Right lobe of liver (tissue), 6 donors: ENCODE measurements around the gene TMEM132D. TPM values are rescaled to one million over a fixed set of nuclear protein-coding genes. Genes with fewer than 3 reads are reported as not detected.
A peak's percentile ranks its signal among the peaks of the same experiment; 100 is the strongest.

Experiments
- ATAC-seq, 4 donors: fragments of 200-7000 bp; cut with Tn5 transposase; one replicate each; pipeline ENCODE4 v1.9.1; 2020; ENCODE audit warnings: mild to moderate bottlenecking in 4 of 4, moderate library complexity in 4 of 4
- DNase-seq, 3 donors: peaks; one replicate each; pipeline ENCODE4 v3.0.0-alpha.2; 2020
- H3K27ac ChIP-seq, 3 donors: fragments of 200-600 bp; one replicate each; pipeline ENCODE4 v1.8.0; 2022
- H3K27me3 ChIP-seq, 2 donors: fragments of 200-600 bp; one replicate each; pipeline ENCODE4 v1.8.0; 2022
- H3K36me3 ChIP-seq, 4 donors: fragments of 200-600 bp; sonication (generic) in 1 of 4; one replicate each; pipeline versions ENCODE4 v1.5.1 to v1.8.0; 2017 to 2022; ENCODE audit warnings: control low read depth in 1 of 4
- H3K4me1 ChIP-seq, 4 donors: fragments of 200-600 bp; sonication (generic) in 1 of 4; one replicate each; pipeline versions ENCODE4 v1.5.1 to v1.8.0; 2017 to 2022; ENCODE audit warnings: control low read depth in 1 of 4
- H3K4me3 ChIP-seq, 3 donors: fragments of 200-600 bp; one replicate each; pipeline ENCODE4 v1.8.0; 2022
- H3K9me3 ChIP-seq, 4 donors: fragments of 200-600 bp; sonication (generic) in 1 of 4; one replicate each; pipeline versions ENCODE4 v1.5.1 to v1.8.0; 2017 to 2022; ENCODE audit warnings: control low read depth in 1 of 4
- POLR2A ChIP-seq: fragments of 450-650 bp; IDR thresholded peaks from one replicate; pipeline ENCODE4 v1.6.1; 2017; ENCODE audit warnings: antibody characterized with exemption, mild to moderate bottlenecking
- WGBS: methylation state at CpG from one replicate; pipeline ENCODE4 v1.1.6; 2018; ENCODE audit warnings: low coverage, low lambda C conversion rate; ENCODE audit not compliant: insufficient coverage; ENCODE audit errors: missing lambda C conversion rate; 5-methylcytosine and 5-hydroxymethylcytosine counted together
- intact Hi-C, 2 donors: fragments of 100-400 bp; cut with DNase I; formaldehyde crosslinking; loops; one replicate each; pipeline versions ENCODE4 v1.11.2 to v1.14.1; 2022
- total RNA-seq, 6 experiments: library from RNA; depleted of rRNA in 2 of 6; stranded (reverse); fragments of >200 nt in 2 of 6; fragmentation: NEBNext Ultra II Directional in 3 of 6; extraction: Animal tissue kit (Norgen Biotek cat#: 25700) in 3 of 6; gene quantifications; one replicate each; pipeline versions ENCODE4 v1.1.0 to v1.2.4, GENCODE V29; 2016 to 2023
- TF ChIP-seq, protein P1 (sequence below), 4 donors: fragments of 200-600 bp in 3 of 4; fragments of 450-650 bp in 1 of 4; IDR thresholded peaks; one replicate each; pipeline versions ENCODE4 v1.5.1 to v1.8.0; 2016 to 2022; ENCODE audit warnings: antibody characterized with exemption in 4 of 4, mild to moderate bottlenecking in 2 of 4
- donor health status: DM: no; HTN: yes; CAD: no.
- donor health status: DM: no; HTN: no; CAD: no.
- donor health status: DM: no; HTN: no; CAD: no.
- donor health status: DM: no; HTN: yes; CAD: no.
- donor health status: DM: no; HTN: yes; CAD: no.

Gene TMEM132D
- total RNA-seq, 6 experiments from 2014 or later = 0.10 to 0.35 (median 0.33) TPM; not detected in 3

- Histone ChIP-seq H3K4me3 (no peak overlapping the region), H3K4me1 (no peaks in the 10 kb centered on the region), H3K36me3 (no peaks in the 10 kb centered on the region), H3K27ac (no peak overlapping the region), H3K27me3 (no peaks in the 10 kb centered on the region), H3K9me3 (no peaks in the 10 kb centered on the region)
- DNase-seq (no peak), ATAC-seq (no peak)
- TF ChIP-seq, protein P1, sequence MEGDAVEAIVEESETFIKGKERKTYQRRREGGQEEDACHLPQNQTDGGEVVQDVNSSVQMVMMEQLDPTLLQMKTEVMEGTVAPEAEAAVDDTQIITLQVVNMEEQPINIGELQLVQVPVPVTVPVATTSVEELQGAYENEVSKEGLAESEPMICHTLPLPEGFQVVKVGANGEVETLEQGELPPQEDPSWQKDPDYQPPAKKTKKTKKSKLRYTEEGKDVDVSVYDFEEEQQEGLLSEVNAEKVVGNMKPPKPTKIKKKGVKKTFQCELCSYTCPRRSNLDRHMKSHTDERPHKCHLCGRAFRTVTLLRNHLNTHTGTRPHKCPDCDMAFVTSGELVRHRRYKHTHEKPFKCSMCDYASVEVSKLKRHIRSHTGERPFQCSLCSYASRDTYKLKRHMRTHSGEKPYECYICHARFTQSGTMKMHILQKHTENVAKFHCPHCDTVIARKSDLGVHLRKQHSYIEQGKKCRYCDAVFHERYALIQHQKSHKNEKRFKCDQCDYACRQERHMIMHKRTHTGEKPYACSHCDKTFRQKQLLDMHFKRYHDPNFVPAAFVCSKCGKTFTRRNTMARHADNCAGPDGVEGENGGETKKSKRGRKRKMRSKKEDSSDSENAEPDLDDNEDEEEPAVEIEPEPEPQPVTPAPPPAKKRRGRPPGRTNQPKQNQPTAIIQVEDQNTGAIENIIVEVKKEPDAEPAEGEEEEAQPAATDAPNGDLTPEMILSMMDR (IDR thresholded peaks at IDR 0.05) = no peak
- no peak for TF ChIP-seq POLR2A
- WGBS = 70% methylated on average over 7 of the region's 7 CpGs
- intact Hi-C loops = no loop called here
Measured at GRCh38 chr12:129102233-129102632, 801.6 kb downstream of the TMEM132D start.

GRCh38 chr12:129101816-129102215 is 802.0 kb downstream of the TMEM132D start:
- DNase-seq (no peak), ATAC-seq (no peak)
- 68% methylated on average over 5 of the region's 5 CpGs for WGBS
- TF ChIP-seq POLR2A = no peak
- TF ChIP-seq, protein P1 (IDR thresholded peaks at IDR 0.05) = no peak
- Histone ChIP-seq H3K4me3 (no peak overlapping the region), H3K27me3 (no peaks in the 10 kb centered on the region), H3K4me1 (no peaks in the 10 kb centered on the region), H3K36me3 (no peaks in the 10 kb centered on the region), H3K27ac (no peak overlapping the region), H3K9me3 (no peaks in the 10 kb centered on the region)
- intact Hi-C loops = no loop called here

DNA sequence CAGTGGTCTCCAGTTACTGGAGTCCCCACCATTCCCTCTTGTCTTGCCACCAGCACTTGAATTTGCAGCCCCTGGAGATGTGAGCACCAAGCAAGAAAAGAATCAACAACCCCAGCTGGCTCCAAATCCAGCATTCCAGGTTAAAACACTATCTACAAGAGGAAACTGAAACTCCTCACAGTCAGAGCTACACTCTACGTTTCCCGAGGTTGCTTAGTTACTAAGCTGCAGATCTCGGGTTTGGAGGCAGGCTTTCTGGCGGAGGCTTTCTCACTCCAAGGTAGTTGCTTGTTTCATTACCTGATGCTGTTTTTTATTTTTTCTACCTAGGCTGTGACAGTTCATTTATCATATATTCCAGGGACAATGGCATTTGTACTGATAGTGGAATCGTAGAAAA is 802.4 kb downstream of the TMEM132D start:
- Histone ChIP-seq H3K4me3 (no peak overlapping the region), H3K4me1 (no peaks in the 10 kb centered on the region), H3K27me3 (no peaks in the 10 kb centered on the region), H3K9me3 (no peaks in the 10 kb centered on the region), H3K36me3 (no peaks in the 10 kb centered on the region), H3K27ac (no peak overlapping the region)
- intact Hi-C loops = no loop called here
- no peak for ATAC-seq
- DNase-seq = no peak
- no peak for TF ChIP-seq POLR2A
- TF ChIP-seq, protein P1 (IDR thresholded peaks at IDR 0.05) = no peak
- WGBS = 77% methylated on average over 4 of the region's 5 CpGs

GRCh38 chr12:129097451-129097850 is 806.4 kb downstream of the TMEM132D start:
- 38% methylated on average over 3 of the region's 3 CpGs for WGBS
- no peaks in the 10 kb centered on the region for H3K9me3 ChIP-seq
- TF ChIP-seq, protein P1 (IDR thresholded peaks at IDR 0.05) = no peak
- no peak for TF ChIP-seq POLR2A
- H3K27me3 ChIP-seq = no peaks in the 10 kb centered on the region
- H3K27ac ChIP-seq = no peak overlapping the region
- DNase-seq (no peak), ATAC-seq (peak in 3 of 4 donors; percentile 34 to 57 (median 56))
- no peak overlapping the region for H3K4me3 ChIP-seq
- H3K36me3 ChIP-seq = no peaks in the 10 kb centered on the region
- no peaks in the 10 kb centered on the region for H3K4me1 ChIP-seq
- intact Hi-C loops = no loop called here

- 100% methylated on average over 3 of the region's 7 CpGs for WGBS
- DNase-seq (no peak), ATAC-seq (no peak)
- intact Hi-C loops = no loop called here
- Histone ChIP-seq H3K36me3 (no peaks in the 10 kb centered on the region), H3K27me3 (no peaks in the 10 kb centered on the region), H3K27ac (no peak overlapping the region), H3K9me3 (no peaks in the 10 kb centered on the region), H3K4me3 (no peak overlapping the region), H3K4me1 (no peaks in the 10 kb centered on the region)
- TF ChIP-seq, protein P1 (IDR thresholded peaks at IDR 0.05) = no peak
- no peak for TF ChIP-seq POLR2A
Measured at GRCh38 chr12:129096968-129097367, 806.9 kb downstream of the TMEM132D start.
